AG08396 (cell line): ENCODE data around the gene LDHAL6B.

Experiments
- DNase-seq: peaks from one replicate; pipeline ENCODE4 v3.0.0; 2012; ENCODE audit warnings: low spot score, mixed read lengths

Gene LDHAL6B

GRCh38 chr15:59251001-59251845, 44.6 kb downstream of the LDHAL6B start:
- DNase-seq = no peak

- no peak for DNase-seq
Observed at GRCh38 chr15:59252137-59252536, 45.5 kb downstream of the LDHAL6B start.

- DNase-seq = no peak
Observed at GRCh38 chr15:59255680-59256336, 49.2 kb downstream of the LDHAL6B start.

- no peak for DNase-seq
Observed at GRCh38 chr15:59256482-59256881, 49.8 kb downstream of the LDHAL6B start.

- DNase-seq = no peak
Observed at GRCh38 chr15:59257140-59257539, 50.5 kb downstream of the LDHAL6B start.
